ENCODE data around the gene RNF44. TPM values are rescaled to one million over a fixed set of nuclear protein-coding genes. Genes with fewer than 3 reads are reported as not detected.

RNF44 gene
- total RNA-seq, 1 donor from 2014 or later, result 103 TPM

GRCh38 chr5:176517053-176517661 is 20.0 kb downstream of the RNF44 start:
- H3K4me1 Mint-ChIP-seq (ENCODE audit: unreplicated experiment), result peaks cover 8% of the 10 kb centered on the region
- no peak for DNase-seq (ENCODE audit: low spot score)
- no peaks in the 10 kb centered on the region for H3K9me3 Mint-ChIP-seq (ENCODE audit: unreplicated experiment)
- H3K36me3 Mint-ChIP-seq (ENCODE audit: low read depth, unreplicated experiment), result no peaks in the 10 kb centered on the region
- H3K4me3 Mint-ChIP-seq (ENCODE audit: unreplicated experiment), result peak overlapping the region; percentile 2
- no peaks in the 10 kb centered on the region for H3K27me3 Mint-ChIP-seq (ENCODE audit: unreplicated experiment)
- TF ChIP-seq CTCF (IDR thresholded peaks at IDR 0.05; ENCODE audit: unreplicated experiment), result no peak
- peak overlapping the region; percentile 32 for H3K27ac Mint-ChIP-seq (ENCODE audit: unreplicated experiment)

GRCh38 chr5:176515396-176515795 is 21.8 kb downstream of the RNF44 start:
- no peak for DNase-seq (ENCODE audit: low spot score)
- H3K4me3 Mint-ChIP-seq (ENCODE audit: unreplicated experiment), result no peak overlapping the region
- H3K27me3 Mint-ChIP-seq (ENCODE audit: unreplicated experiment), result no peaks in the 10 kb centered on the region
- peaks cover 8% of the 10 kb centered on the region for H3K4me1 Mint-ChIP-seq (ENCODE audit: unreplicated experiment)
- H3K36me3 Mint-ChIP-seq (ENCODE audit: low read depth, unreplicated experiment), result no peaks in the 10 kb centered on the region
- no peak overlapping the region for H3K27ac Mint-ChIP-seq (ENCODE audit: unreplicated experiment)
- no peaks in the 10 kb centered on the region for H3K9me3 Mint-ChIP-seq (ENCODE audit: unreplicated experiment)
- no peak for TF ChIP-seq CTCF (IDR thresholded peaks at IDR 0.05; ENCODE audit: unreplicated experiment)

GRCh38 chr5:176514244-176514950 is 22.8 kb downstream of the RNF44 start:
- Mint-ChIP-seq H3K9me3 (ENCODE audit: unreplicated experiment) (no peaks in the 10 kb centered on the region), H3K4me3 (ENCODE audit: unreplicated experiment) (no peak overlapping the region), H3K27ac (ENCODE audit: unreplicated experiment) (no peak overlapping the region), H3K36me3 (ENCODE audit: low read depth, unreplicated experiment) (peaks cover 5% of the 10 kb centered on the region), H3K27me3 (ENCODE audit: unreplicated experiment) (no peaks in the 10 kb centered on the region), H3K4me1 (ENCODE audit: unreplicated experiment) (peaks cover 5% of the 10 kb centered on the region)
- no peak for TF ChIP-seq CTCF (IDR thresholded peaks at IDR 0.05; ENCODE audit: unreplicated experiment)
- DNase-seq (ENCODE audit: low spot score), result no peak

GRCh38 chr5:176513788-176514187 is 23.4 kb downstream of the RNF44 start:
- no peaks in the 10 kb centered on the region for H3K9me3 Mint-ChIP-seq (ENCODE audit: unreplicated experiment)
- H3K36me3 Mint-ChIP-seq (ENCODE audit: low read depth, unreplicated experiment), result peaks cover 11% of the 10 kb centered on the region
- H3K27me3 Mint-ChIP-seq (ENCODE audit: unreplicated experiment), result no peaks in the 10 kb centered on the region
- no peak overlapping the region for H3K4me3 Mint-ChIP-seq (ENCODE audit: unreplicated experiment)
- DNase-seq (ENCODE audit: low spot score), result no peak
- peaks cover 5% of the 10 kb centered on the region for H3K4me1 Mint-ChIP-seq (ENCODE audit: unreplicated experiment)
- no peak overlapping the region for H3K27ac Mint-ChIP-seq (ENCODE audit: unreplicated experiment)
- TF ChIP-seq CTCF (IDR thresholded peaks at IDR 0.05; ENCODE audit: unreplicated experiment), result no peak

- Mint-ChIP-seq H3K9me3 (ENCODE audit: unreplicated experiment) (no peaks in the 10 kb centered on the region), H3K4me3 (ENCODE audit: unreplicated experiment) (no peak overlapping the region), H3K27ac (ENCODE audit: unreplicated experiment) (no peak overlapping the region), H3K36me3 (ENCODE audit: low read depth, unreplicated experiment) (peaks cover 38% of the 10 kb centered on the region), H3K27me3 (ENCODE audit: unreplicated experiment) (no peaks in the 10 kb centered on the region), H3K4me1 (ENCODE audit: unreplicated experiment) (no peaks in the 10 kb centered on the region)
- no peak for DNase-seq (ENCODE audit: low spot score)
- no peak for TF ChIP-seq CTCF (IDR thresholded peaks at IDR 0.05; ENCODE audit: unreplicated experiment)
Measured at GRCh38 chr5:176508603-176509002, 28.6 kb downstream of the RNF44 start.
